Neural crest cell (in vitro differentiated cells): ENCODE data around the gene JPH4. TPM values are rescaled to one million over a fixed set of nuclear protein-coding genes. Genes with fewer than 3 reads are reported as not detected.

ENCODE experiments used
- DNase-seq: peaks from one replicate; pipeline ENCODE4 v3.0.0; 2021; ENCODE audit warnings: low read depth, mixed read lengths, low spot score
- H3K27ac Mint-ChIP-seq: one replicate; pipeline ENCODE4 v1.8.0; 2021; ENCODE audit warnings: mild to moderate bottlenecking, mixed read lengths; ENCODE audit not compliant: unreplicated experiment
- H3K27me3 Mint-ChIP-seq: 2 replicates; pipeline ENCODE4 v1.8.0; 2021; ENCODE audit warnings: low read depth, mild to moderate bottlenecking, mixed read lengths
- H3K36me3 Mint-ChIP-seq: 2 replicates; pipeline ENCODE4 v1.8.0; 2021; ENCODE audit warnings: low read depth, mild to moderate bottlenecking, mixed read lengths
- H3K4me1 Mint-ChIP-seq: 2 replicates; pipeline ENCODE4 v1.8.0; 2021; ENCODE audit warnings: mixed read lengths
- H3K4me3 Mint-ChIP-seq: one replicate; pipeline ENCODE4 v1.8.0; 2021; ENCODE audit warnings: mild to moderate bottlenecking, mixed read lengths
- H3K9me3 Mint-ChIP-seq: 2 replicates; pipeline ENCODE4 v1.8.0; 2021; ENCODE audit warnings: mixed read lengths
- CTCF ChIP-seq: fragments of 200-600 bp; sonication (generic); conservative IDR thresholded peaks from 2 replicates; pipeline ENCODE4 v1.5.0; 2021; ENCODE audit warnings: antibody characterized with exemption, mild to moderate bottlenecking
- total RNA-seq: library from RNA; stranded (reverse); gene quantifications from 2 replicates; pipeline ENCODE4 v1.2.1, GENCODE V29; 2021

Gene JPH4
- total RNA-seq, 1 donor from 2014 or later, result 1.4 TPM

- Mint-ChIP-seq H3K9me3 (no peaks in the 10 kb centered on the region), H3K4me1 (no peaks in the 10 kb centered on the region), H3K36me3 (no peaks in the 10 kb centered on the region), H3K27ac (no peak overlapping the region), H3K4me3 (no peak overlapping the region), H3K27me3 (no peaks in the 10 kb centered on the region)
- no peak for DNase-seq
- TF ChIP-seq CTCF, result no peak
Observed at GRCh38 chr14:23518709-23519108, 59.9 kb downstream of the JPH4 start.

Other genes starting within 250 kb of the JPH4 start
- gene SLC22A17, start 225.9 kb downstream of the JPH4 start, total RNA-seq, result 39.4 and 42.4 TPM in 2 replicates
- gene EFS, start 213.6 kb downstream of the JPH4 start, total RNA-seq, result 100 and 104 TPM in 2 replicates
- not detected in 2 replicates for gene IL25, start 206.0 kb downstream of the JPH4 start, total RNA-seq
- 2.0 and 3.1 TPM in 2 replicates for gene CMTM5, start 201.7 kb downstream of the JPH4 start, total RNA-seq
- gene MYH6, start 170.5 kb downstream of the JPH4 start, total RNA-seq, result not detected in 2 replicates
- 0.05 TPM in 1 of 2 replicates, not detected in the other for gene MYH7, start 143.1 kb downstream of the JPH4 start, total RNA-seq
- 53.3 and 54.7 TPM in 2 replicates for gene NGDN, start 109.1 kb downstream of the JPH4 start, total RNA-seq
- 9.9 and 11.0 TPM in 2 replicates for gene ZFHX2, start 27.0 kb downstream of the JPH4 start, total RNA-seq
- gene THTPA, start 22.5 kb downstream of the JPH4 start, total RNA-seq, result 19.4 and 19.6 TPM in 2 replicates
- 42.3 and 53.2 TPM in 2 replicates for gene AP1G2, start 11.0 kb downstream of the JPH4 start, total RNA-seq
- gene DHRS2, start 57.6 kb upstream of the JPH4 start, total RNA-seq, result not detected in 2 replicates